Measurements from ENCODE around the gene ZNG1F. TPM values are rescaled to one million over a fixed set of nuclear protein-coding genes. Genes with fewer than 3 reads are reported as not detected.
"Not testable (repeated sequence)": the region's sequence is repeated elsewhere in the genome, so short reads cannot be mapped to it uniquely, and the experiment has no call there.

Gene ZNG1F
- 16.8 and 36.0 TPM in 2 replicates for total RNA-seq (2014; rRNA removed; shearing (Covaris generic))

GRCh38 chr9:41189217-41189616 is at the start of gene ZNG1F:
Gene ZNG1F (minus strand): TSS chr9:41189317. CDS start chr9:41189258, 59 bp downstream.
- H3K27ac ChIP-seq; H3K27me3 ChIP-seq; H3K4me3 ChIP-seq; DNase-seq; H3K9me3 ChIP-seq (replicated peaks); H3K36me3 ChIP-seq; H3K4me1 ChIP-seq: not testable (repeated sequence)

GRCh38 chr9:41237110-41237749 is 48.1 kb upstream of the ZNG1F start:
- not testable (repeated sequence) for H3K36me3 ChIP-seq; H3K4me3 ChIP-seq; H3K9me3 ChIP-seq (replicated peaks); H3K27ac ChIP-seq; H3K27me3 ChIP-seq; DNase-seq; H3K4me1 ChIP-seq

GRCh38 chr9:41236486-41237109 is 47.5 kb upstream of the ZNG1F start:
- not testable (repeated sequence) for H3K36me3 ChIP-seq; H3K4me1 ChIP-seq; DNase-seq; H3K27me3 ChIP-seq; H3K9me3 ChIP-seq (replicated peaks); H3K27ac ChIP-seq; H3K4me3 ChIP-seq

- H3K9me3 ChIP-seq (replicated peaks); H3K27ac ChIP-seq; DNase-seq; H3K4me3 ChIP-seq; H3K27me3 ChIP-seq; H3K36me3 ChIP-seq; H3K4me1 ChIP-seq: not testable (repeated sequence)
Measured at GRCh38 chr9:41234811-41235805, 46.0 kb upstream of the ZNG1F start.

- H3K27me3 ChIP-seq, result not testable (repeated sequence)
Measured at GRCh38 chr9:41234221-41234620, 45.1 kb upstream of the ZNG1F start.

GRCh38 chr9:41232326-41232725 is 43.2 kb upstream of the ZNG1F start:
- not testable (repeated sequence) for H3K36me3 ChIP-seq; H3K27me3 ChIP-seq; H3K4me1 ChIP-seq; H3K27ac ChIP-seq; H3K9me3 ChIP-seq (replicated peaks); H3K4me3 ChIP-seq
- peak; percentile 10 to 11 for DNase-seq

More at GRCh38 chr9:41234221-41234620, 45.1 kb upstream of the ZNG1F start:
- not testable (repeated sequence) for H3K9me3 ChIP-seq (replicated peaks); H3K27ac ChIP-seq; H3K36me3 ChIP-seq; H3K4me3 ChIP-seq; DNase-seq; H3K4me1 ChIP-seq

- not testable (repeated sequence) for H3K4me3 ChIP-seq; H3K4me1 ChIP-seq; H3K27me3 ChIP-seq; H3K36me3 ChIP-seq; H3K27ac ChIP-seq; H3K9me3 ChIP-seq (replicated peaks)
- peak; percentile 14 to 40 for DNase-seq
Measured at GRCh38 chr9:41230418-41230817, 41.3 kb upstream of the ZNG1F start.

- no peak overlapping the region for H3K27ac ChIP-seq
- no peaks in the 10 kb centered on the region for H3K4me1 ChIP-seq
- peak; percentile 12 to 27 for DNase-seq
- H3K27me3 ChIP-seq, result no peaks in the 10 kb centered on the region
- no peak overlapping the region for H3K4me3 ChIP-seq
- H3K9me3 ChIP-seq (replicated peaks), result no peaks in the 10 kb centered on the region
- peaks cover 2% of the 10 kb centered on the region; the same call in 1 of the 2 replicates for H3K36me3 ChIP-seq
Measured at GRCh38 chr9:41229408-41230401, 40.6 kb upstream of the ZNG1F start.

- not testable (repeated sequence) for H3K36me3 ChIP-seq; H3K9me3 ChIP-seq (replicated peaks); H3K4me1 ChIP-seq; H3K27me3 ChIP-seq; H3K4me3 ChIP-seq; DNase-seq; H3K27ac ChIP-seq
Measured at GRCh38 chr9:41219831-41220230, 30.7 kb upstream of the ZNG1F start.

- not testable (repeated sequence) for H3K9me3 ChIP-seq (replicated peaks); DNase-seq; H3K4me3 ChIP-seq; H3K27me3 ChIP-seq; H3K4me1 ChIP-seq; H3K27ac ChIP-seq; H3K36me3 ChIP-seq
Measured at GRCh38 chr9:41188439-41188838, 678 bp downstream of the ZNG1F start.

GRCh38 chr9:41174994-41175393 is 14.1 kb downstream of the ZNG1F start:
- H3K4me3 ChIP-seq, H3K36me3 ChIP-seq: not testable (repeated sequence)
- peak in 1 of 2 experiments; percentile 3 for DNase-seq

GRCh38 chr9:41150116-41150515 is 39.0 kb downstream of the ZNG1F start:
- not testable (repeated sequence) for H3K4me3 ChIP-seq; H3K4me1 ChIP-seq; H3K27ac ChIP-seq; H3K27me3 ChIP-seq; DNase-seq; H3K36me3 ChIP-seq; H3K9me3 ChIP-seq (replicated peaks)

More at GRCh38 chr9:41174994-41175393, 14.1 kb downstream of the ZNG1F start:
- H3K27me3 ChIP-seq; H3K27ac ChIP-seq; H3K4me1 ChIP-seq; H3K9me3 ChIP-seq (replicated peaks): not testable (repeated sequence)

- DNase-seq; H3K4me1 ChIP-seq; H3K27ac ChIP-seq; H3K36me3 ChIP-seq; H3K27me3 ChIP-seq; H3K4me3 ChIP-seq; H3K9me3 ChIP-seq (replicated peaks): not testable (repeated sequence)
Measured at GRCh38 chr9:41141878-41142277, 47.2 kb downstream of the ZNG1F start.

GRCh38 chr9:41128581-41128980 is 60.5 kb downstream of the ZNG1F start, which contains the start of gene FOXD4L6:
Gene FOXD4L6 (minus strand): TSS chr9:41128681. CDS start chr9:41128383, 298 bp downstream.
- H3K36me3 ChIP-seq; H3K27me3 ChIP-seq; H3K9me3 ChIP-seq (replicated peaks); DNase-seq; H3K27ac ChIP-seq; H3K4me1 ChIP-seq; H3K4me3 ChIP-seq: not testable (repeated sequence)

All from SJCRH30 (cell line).